HEK293T (cell line): ENCODE results near the gene HNRNPF.

Experiments used
- FOXA1 ChIP-seq: fragments of 450-650 bp; IDR thresholded peaks from 2 replicates; pipeline ENCODE4 v1.6.1; 2016; ENCODE audit warnings: mild to moderate bottlenecking
- HDGF ChIP-seq: fragments of 450-650 bp; IDR thresholded peaks from 2 replicates; pipeline ENCODE4 v1.6.1; 2017; ENCODE audit warnings: antibody characterized with exemption, borderline replicate concordance
- TARDBP ChIP-seq: fragments of 450-650 bp; IDR thresholded peaks from 2 replicates; pipeline ENCODE4 v1.6.1; 2016

DNA sequence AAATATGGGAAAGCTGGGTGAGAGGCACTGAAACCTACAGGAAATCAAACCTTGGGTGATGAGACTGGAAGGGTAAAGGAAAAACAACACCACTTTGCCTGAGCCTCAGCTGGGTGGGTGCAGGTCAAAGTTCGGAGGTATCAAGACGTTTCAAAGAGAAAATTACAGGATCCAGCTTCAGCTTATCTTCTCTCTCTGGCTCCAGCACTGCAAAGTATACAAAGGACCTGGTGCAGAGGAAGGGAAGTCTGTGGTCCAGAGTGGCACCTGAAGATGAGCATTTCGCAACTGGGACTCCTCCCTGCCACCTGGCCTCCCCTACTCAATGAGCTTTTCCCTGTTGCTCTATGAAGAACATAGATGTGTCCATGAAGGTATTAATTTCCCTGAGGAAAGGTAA is 44.0 kb downstream of the HNRNPF start:
- TF ChIP-seq HDGF: no peak
- TF ChIP-seq FOXA1: no peak
- TF ChIP-seq TARDBP: no peak
